ENCODE measurements around the gene ULBP1.

Gene ULBP1

DNA sequence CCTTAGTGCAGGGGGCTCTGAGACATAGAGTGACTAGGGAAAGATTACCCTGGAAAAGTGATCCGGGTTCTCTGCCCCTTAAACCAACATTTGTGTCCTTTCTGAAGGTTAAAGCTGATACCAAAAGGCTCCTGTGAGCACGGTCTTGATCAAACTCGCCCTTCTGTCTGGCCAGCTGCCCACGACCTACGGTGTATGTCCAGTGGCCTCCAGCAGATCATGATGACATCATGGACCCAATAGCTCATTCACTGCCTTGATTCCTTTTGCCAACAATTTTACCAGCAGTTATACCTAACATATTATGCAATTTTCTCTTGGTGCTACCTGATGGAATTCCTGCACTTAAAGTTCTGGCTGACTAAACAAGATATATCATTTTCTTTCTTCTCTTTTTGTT lies 15.1 kb upstream of the ULBP1 start:
- TF ChIP-seq, protein P1, sequence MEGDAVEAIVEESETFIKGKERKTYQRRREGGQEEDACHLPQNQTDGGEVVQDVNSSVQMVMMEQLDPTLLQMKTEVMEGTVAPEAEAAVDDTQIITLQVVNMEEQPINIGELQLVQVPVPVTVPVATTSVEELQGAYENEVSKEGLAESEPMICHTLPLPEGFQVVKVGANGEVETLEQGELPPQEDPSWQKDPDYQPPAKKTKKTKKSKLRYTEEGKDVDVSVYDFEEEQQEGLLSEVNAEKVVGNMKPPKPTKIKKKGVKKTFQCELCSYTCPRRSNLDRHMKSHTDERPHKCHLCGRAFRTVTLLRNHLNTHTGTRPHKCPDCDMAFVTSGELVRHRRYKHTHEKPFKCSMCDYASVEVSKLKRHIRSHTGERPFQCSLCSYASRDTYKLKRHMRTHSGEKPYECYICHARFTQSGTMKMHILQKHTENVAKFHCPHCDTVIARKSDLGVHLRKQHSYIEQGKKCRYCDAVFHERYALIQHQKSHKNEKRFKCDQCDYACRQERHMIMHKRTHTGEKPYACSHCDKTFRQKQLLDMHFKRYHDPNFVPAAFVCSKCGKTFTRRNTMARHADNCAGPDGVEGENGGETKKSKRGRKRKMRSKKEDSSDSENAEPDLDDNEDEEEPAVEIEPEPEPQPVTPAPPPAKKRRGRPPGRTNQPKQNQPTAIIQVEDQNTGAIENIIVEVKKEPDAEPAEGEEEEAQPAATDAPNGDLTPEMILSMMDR (IDR thresholded peaks at IDR 0.05), result no peak

DNA sequence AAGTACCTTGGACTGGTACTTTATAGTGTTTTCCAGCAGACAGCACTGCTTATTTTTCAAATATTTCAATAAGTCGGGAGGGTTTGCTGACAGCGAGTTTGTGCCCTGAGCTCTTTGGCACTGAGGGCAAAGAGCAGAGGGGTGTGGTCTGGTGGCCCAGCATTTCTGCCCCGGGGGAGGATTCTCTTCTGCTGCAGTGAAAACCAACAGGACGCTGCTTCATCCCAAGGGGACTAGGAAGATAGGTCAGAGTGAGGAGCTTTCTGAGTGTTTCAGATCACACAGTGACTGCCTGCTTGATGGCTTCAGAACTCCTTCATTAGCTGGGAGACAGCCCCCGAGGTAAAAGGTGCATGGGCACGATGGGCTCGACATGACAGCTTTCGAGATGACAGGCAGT lies 13.3 kb upstream of the ULBP1 start:
- TF ChIP-seq, protein P1 (IDR thresholded peaks at IDR 0.05), result no peak

DNA sequence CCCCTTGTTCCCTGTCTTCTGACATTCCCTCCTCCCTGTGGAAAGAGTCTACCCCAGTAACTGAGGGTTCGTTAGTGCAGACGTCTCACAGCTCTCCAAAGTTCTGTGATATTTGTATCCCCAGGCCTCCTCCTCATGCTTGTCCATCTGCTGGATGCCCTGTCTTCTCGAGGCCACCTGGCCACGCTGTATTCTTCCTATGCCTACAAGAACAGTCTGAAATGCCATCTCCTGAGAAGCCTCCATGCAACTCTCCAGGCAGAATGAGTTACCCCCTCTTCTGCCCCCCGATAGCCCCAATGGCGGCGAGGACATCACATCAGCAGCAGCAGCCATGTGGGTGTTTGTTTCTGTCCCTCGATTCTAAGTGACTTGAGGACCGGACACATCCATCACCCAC lies 12.6 kb upstream of the ULBP1 start:
- TF ChIP-seq, protein P1 (IDR thresholded peaks at IDR 0.05), result no peak

DNA sequence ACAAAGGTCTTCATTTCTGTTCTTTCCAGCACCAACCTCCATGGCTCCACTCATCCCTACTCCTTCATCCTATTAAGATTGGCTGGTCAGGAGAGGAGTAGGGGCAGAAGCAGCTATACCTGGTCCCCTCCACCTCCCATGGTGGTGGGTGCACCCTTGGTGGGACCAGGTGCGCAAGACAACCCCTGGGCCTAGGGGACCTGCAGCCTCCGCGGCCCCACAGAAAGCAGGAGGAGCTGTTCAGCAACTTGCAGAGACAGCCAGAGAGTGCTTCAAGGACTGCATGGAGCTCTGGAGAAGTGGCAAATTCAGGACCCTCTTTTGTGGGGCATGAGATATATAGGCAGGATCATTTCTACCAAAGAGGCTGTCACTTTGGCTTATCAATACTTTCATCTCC lies 12.1 kb upstream of the ULBP1 start:
- TF ChIP-seq, protein P1 (IDR thresholded peaks at IDR 0.05), result no peak

DNA sequence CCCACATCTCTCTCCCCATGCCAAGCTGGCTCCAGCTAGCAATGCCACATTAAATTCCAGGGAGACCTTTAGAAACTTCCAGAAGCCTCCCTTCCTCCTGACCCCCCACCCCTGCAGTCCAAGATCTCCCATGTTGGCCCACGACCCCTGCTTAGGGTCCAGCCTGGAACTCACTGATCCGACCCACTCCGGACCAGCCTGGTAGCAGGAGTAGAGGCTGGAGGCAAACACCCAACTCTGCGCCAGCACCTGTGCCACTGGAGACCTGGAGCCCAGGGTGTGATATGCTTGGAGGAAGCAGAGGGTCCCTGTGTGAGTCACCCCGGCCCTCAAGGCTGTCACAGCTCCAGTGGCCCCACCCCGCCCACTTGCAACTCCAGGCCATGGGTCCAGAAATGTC lies 3.3 kb upstream of the ULBP1 start:
- TF ChIP-seq, protein P1 (IDR thresholded peaks at IDR 0.05), result no peak

DNA sequence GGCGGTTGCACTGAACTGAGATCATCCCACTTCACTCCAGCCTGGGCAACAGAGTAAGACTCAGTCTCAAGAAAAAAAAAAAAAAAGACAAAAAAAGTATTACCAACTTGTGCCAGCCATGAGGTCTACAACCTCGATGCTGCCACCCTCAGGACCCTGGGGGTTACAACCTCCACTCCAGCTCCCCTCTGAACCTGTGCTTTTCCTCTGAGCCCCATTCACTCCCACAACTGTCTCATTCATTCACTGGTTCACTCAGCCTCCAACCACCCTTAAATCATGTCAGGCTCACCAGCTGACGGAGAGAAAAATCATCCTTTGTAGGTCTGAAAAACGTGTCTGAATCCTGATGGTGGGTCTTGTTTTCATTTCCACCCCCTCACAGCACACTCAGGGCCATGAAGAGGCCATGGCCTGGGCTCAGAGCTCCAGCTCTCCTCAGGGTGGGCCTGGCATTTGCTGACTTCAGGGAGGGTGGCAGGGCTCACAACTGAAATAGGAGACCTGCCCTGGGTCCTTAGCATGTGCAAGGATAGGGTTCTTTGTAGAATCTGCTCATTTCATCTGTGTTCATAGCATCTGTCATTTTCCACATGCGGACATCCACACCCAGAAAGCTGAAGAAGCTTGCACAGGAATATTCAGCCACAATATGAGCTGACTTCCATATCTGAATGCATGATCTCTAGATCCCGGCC lies 1.9 kb upstream of the ULBP1 start:
- TF ChIP-seq, protein P1 (IDR thresholded peaks at IDR 0.05), result no peak

DNA sequence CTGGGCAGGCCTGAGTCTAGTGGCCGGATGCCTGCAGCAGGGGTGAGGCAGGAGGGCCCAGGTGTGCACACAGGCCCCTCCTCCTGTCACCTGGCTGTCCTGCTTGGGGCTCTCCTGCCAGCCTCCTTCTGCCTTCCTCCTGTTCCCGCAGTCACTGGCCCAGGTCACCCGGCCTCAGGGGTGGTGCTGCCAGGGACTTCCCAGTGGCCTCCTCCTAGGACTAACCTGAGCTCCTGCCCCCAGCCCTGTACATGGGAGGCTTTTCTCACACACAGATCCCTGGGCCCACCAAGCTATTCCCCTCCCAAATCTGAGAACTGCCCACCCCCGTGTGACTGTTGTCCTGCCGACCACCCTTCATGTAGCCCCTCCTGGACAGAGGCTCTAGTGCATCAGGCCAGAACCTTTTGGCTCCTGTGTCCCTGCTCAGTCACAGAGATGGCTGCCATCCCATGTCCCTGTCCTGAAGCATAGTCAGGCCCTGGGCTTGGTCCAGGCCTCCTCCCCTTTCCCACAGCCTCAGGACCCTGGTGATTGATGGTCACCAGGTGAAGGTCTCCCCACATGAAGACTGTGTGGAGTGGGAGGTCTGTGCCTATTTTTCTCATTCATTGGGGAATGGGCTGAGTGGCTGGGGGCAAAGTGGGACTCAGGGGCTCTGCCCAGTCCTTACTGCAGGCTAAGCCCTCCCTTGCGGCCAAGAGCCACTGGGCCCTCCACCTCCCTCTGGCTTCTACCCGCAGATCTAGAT lies 1.1 kb upstream of the ULBP1 start:
- TF ChIP-seq, protein P1 (IDR thresholded peaks at IDR 0.05), result no peak

All from LNCAP (cell line).